ENCODE measurements around the gene MYO7A.

Gene MYO7A

DNA sequence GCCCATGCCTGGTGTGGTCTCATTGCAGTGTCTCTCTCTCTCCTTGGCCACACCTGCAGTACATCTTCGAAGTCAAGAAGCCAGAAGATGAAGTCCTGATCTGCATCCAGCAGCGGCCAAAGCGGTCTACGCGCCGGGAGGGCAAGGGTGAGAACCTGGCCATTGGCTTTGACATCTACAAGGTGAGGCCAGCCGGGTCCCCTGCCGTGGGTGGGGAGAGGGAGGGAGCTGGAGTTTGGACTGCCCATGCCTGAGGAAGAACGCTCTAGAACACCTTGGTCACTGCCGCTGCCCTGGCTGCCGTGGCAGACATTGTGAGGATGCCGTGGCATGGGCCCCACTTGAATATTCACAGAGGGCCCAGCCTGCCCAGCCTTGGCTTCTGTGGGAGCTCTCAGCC is 9.1 kb upstream of the MYO7A start:
- no peaks in the 10 kb centered on the region for H3K27me3 ChIP-seq (ENCODE audit: control insufficient read depth, insufficient read depth, low read length)
- no peaks in the 10 kb centered on the region for H3K9me3 ChIP-seq (ENCODE audit: control insufficient read depth, low read length)
- no peak overlapping the region for H3K4me3 ChIP-seq (ENCODE audit: low read depth, low read length)
- no peaks in the 10 kb centered on the region for H3K79me2 ChIP-seq
- H2AFZ ChIP-seq, result no peak overlapping the region
- no peaks in the 10 kb centered on the region for H3K4me1 ChIP-seq
- TF ChIP-seq, protein P1, sequence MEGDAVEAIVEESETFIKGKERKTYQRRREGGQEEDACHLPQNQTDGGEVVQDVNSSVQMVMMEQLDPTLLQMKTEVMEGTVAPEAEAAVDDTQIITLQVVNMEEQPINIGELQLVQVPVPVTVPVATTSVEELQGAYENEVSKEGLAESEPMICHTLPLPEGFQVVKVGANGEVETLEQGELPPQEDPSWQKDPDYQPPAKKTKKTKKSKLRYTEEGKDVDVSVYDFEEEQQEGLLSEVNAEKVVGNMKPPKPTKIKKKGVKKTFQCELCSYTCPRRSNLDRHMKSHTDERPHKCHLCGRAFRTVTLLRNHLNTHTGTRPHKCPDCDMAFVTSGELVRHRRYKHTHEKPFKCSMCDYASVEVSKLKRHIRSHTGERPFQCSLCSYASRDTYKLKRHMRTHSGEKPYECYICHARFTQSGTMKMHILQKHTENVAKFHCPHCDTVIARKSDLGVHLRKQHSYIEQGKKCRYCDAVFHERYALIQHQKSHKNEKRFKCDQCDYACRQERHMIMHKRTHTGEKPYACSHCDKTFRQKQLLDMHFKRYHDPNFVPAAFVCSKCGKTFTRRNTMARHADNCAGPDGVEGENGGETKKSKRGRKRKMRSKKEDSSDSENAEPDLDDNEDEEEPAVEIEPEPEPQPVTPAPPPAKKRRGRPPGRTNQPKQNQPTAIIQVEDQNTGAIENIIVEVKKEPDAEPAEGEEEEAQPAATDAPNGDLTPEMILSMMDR (IDR thresholded peaks at IDR 0.05), result no peak
- no peak overlapping the region for H3K9ac ChIP-seq
- H3K36me3 ChIP-seq (ENCODE audit: control insufficient read depth, insufficient read depth, low read length), result no peaks in the 10 kb centered on the region
- no peak overlapping the region for H3K27ac ChIP-seq
- H3K4me2 ChIP-seq (ENCODE audit: low read length), result no peak overlapping the region

DNA sequence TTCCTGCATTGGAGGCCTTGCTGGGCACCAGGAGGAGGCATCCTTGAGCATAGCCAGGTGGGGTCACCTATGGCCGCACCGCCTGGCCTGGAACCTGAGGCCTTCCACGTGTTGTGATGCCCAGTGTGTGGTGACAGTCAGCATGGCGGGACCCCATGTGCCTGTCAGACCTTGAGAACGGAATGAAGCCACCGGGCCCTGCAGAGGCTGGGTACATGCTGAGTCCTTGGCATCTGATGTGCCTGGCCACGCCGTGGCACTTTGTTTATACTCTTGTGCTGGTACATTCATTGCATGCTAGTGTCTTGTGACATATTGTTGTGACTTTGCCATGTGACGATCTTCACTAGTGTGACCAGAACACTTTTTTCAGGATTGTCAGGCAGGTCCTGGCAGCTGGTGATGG is 8.5 kb upstream of the MYO7A start:
- H3K4me1 ChIP-seq, result no peaks in the 10 kb centered on the region
- no peaks in the 10 kb centered on the region for H3K27me3 ChIP-seq (ENCODE audit: control insufficient read depth, insufficient read depth, low read length)
- no peak overlapping the region for H3K4me3 ChIP-seq (ENCODE audit: low read depth, low read length)
- no peaks in the 10 kb centered on the region for H3K36me3 ChIP-seq (ENCODE audit: control insufficient read depth, insufficient read depth, low read length)
- no peaks in the 10 kb centered on the region for H3K79me2 ChIP-seq
- H2AFZ ChIP-seq, result no peak overlapping the region
- H3K4me2 ChIP-seq (ENCODE audit: low read length), result no peak overlapping the region
- no peak overlapping the region for H3K27ac ChIP-seq
- no peaks in the 10 kb centered on the region for H3K9me3 ChIP-seq (ENCODE audit: control insufficient read depth, low read length)
- no peak overlapping the region for H3K9ac ChIP-seq
- TF ChIP-seq, protein P1 (IDR thresholded peaks at IDR 0.05), result no peak

DNA sequence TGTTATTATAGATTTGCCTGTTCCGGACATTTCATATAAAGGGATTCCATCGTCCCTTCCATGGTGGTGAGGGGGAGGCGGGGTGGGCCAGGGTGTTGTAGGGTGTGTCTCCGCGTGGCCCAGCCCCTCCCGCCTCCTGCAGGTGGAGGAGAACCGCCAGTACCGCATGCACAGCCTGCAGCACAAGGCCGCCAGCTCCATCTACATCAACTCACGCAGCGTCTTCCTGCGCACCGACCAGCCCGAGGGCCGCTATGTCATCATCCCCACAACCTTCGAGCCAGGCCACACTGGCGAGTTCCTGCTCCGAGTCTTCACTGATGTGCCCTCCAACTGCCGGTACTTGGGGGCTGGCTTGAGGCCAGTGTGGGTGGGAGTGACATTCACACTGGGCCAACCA is 7.5 kb upstream of the MYO7A start:
- Histone ChIP-seq H2AFZ (no peak overlapping the region), H3K4me3 (ENCODE audit: low read depth, low read length) (no peak overlapping the region), H3K79me2 (no peaks in the 10 kb centered on the region), H3K9me3 (ENCODE audit: control insufficient read depth, low read length) (no peaks in the 10 kb centered on the region), H3K9ac (no peak overlapping the region), H3K36me3 (ENCODE audit: control insufficient read depth, insufficient read depth, low read length) (no peaks in the 10 kb centered on the region), H3K27ac (no peak overlapping the region), H3K4me2 (ENCODE audit: low read length) (no peak overlapping the region), H3K4me1 (no peaks in the 10 kb centered on the region), H3K27me3 (ENCODE audit: control insufficient read depth, insufficient read depth, low read length) (no peaks in the 10 kb centered on the region)
- TF ChIP-seq, protein P1 (IDR thresholded peaks at IDR 0.05), result no peak

DNA sequence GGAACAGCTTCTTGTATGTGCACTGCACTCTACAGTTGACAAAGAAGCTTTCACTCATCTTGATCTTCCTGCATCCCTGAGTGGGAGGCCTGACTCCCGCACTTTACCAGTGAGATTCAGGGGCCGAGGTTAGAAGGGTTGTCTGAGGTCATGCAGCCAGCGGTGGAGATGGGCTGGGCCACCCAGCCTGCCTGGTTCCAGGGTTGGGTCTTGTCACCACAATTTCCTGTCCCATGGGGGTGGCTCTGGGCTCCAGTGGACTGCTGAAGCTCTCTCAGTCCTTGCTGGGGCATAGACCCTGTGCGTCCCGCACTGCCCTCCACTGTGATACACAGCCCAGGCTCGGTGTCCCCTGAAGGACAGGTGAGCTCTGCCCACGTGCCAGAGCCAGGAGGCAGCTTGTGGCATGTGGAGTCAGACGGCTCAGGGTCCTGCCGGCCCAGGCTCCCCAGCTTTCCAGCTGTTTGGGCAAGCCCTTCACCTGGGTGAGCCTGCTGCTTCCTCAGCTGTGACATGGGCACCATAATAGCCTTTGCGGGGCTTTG is 6.9 kb upstream of the MYO7A start:
- Histone ChIP-seq H3K4me1 (no peaks in the 10 kb centered on the region), H3K4me2 (ENCODE audit: low read length) (no peak overlapping the region), H3K27me3 (ENCODE audit: control insufficient read depth, insufficient read depth, low read length) (no peaks in the 10 kb centered on the region), H2AFZ (no peak overlapping the region), H3K36me3 (ENCODE audit: control insufficient read depth, insufficient read depth, low read length) (no peaks in the 10 kb centered on the region), H3K9ac (no peak overlapping the region), H3K9me3 (ENCODE audit: control insufficient read depth, low read length) (no peaks in the 10 kb centered on the region), H3K4me3 (ENCODE audit: low read depth, low read length) (no peak overlapping the region), H3K27ac (no peak overlapping the region), H3K79me2 (no peaks in the 10 kb centered on the region)
- TF ChIP-seq, protein P1 (IDR thresholded peaks at IDR 0.05), result no peak

DNA sequence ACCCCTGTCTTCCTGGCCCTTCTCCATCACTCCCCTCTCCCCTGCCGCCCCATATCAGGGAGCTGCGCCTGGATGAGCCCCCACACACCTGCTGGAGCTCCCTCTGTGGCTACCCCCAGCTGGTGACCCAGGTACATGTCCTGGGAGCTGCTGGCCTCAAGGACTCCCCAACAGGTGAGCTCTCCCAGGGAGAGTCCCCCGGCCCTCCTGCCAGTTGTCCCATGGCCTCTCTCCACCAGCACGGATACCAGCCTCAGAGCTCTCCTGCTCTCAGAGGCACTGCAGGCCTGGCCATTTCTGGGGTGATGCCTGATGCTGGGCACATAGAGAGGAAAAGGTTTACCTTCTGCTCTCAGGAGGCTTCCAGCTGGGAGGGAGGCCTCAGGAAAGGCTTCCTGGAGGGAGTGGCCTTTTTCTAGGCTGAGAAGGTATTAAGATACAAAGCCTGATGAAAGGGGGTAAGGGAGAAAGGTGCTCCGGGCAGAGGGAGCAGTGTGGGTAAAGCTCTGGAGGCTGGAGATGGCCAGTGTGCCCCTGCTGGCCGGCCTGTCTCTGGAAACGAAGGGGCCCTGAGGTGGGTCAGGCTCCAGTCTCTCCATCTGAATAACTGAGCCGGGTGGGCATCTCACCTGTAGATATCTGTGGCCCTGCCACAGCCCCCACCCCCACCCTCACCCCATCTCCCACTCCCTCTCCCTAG is 6.0 kb upstream of the MYO7A start:
- H3K27ac ChIP-seq, result no peak overlapping the region
- H3K4me2 ChIP-seq (ENCODE audit: low read length), result no peak overlapping the region
- no peaks in the 10 kb centered on the region for H3K36me3 ChIP-seq (ENCODE audit: control insufficient read depth, insufficient read depth, low read length)
- no peaks in the 10 kb centered on the region for H3K4me1 ChIP-seq
- no peaks in the 10 kb centered on the region for H3K79me2 ChIP-seq
- H3K4me3 ChIP-seq (ENCODE audit: low read depth, low read length), result no peak overlapping the region
- no peak overlapping the region for H3K9ac ChIP-seq
- no peak overlapping the region for H2AFZ ChIP-seq
- no peaks in the 10 kb centered on the region for H3K9me3 ChIP-seq (ENCODE audit: control insufficient read depth, low read length)
- TF ChIP-seq, protein P1 (IDR thresholded peaks at IDR 0.05), result no peak
- H3K27me3 ChIP-seq (ENCODE audit: control insufficient read depth, insufficient read depth, low read length), result no peaks in the 10 kb centered on the region

Data from parathyroid adenoma (tissue), 2 donors.